Measurements from ENCODE around the gene SRCIN1. TPM values are rescaled to one million over a fixed set of nuclear protein-coding genes. Genes with fewer than 3 reads are reported as not detected.
A peak's percentile ranks its signal among the peaks of the same experiment; 100 is the strongest.
"Not testable (repeated sequence)": the region's sequence is repeated elsewhere in the genome, so short reads cannot be mapped to it uniquely, and the experiment has no call there.

Gene SRCIN1
- total RNA-seq, 1 experiment from 2014 or later: 2.6 TPM

DNA sequence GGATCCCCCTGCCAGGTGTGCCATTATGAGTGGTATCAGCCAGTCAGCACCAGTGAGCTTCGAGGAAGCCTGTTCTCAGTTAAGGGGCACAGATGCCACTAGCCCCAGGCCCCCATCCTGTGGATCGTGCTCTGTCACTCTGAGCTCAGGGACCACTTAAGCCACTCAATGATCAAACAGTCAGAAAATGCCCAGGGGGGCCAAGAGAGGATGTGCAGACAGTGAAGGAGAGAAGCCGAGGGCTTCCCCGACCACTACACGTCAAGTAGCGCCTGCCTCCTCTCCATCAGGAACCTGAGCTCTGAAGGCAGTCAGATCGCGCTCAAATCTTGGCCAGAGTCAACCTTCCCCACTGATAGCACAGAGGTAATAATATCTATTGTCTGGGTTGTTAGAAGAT, 79.2 kb downstream of the SRCIN1 start:
- H3K4me1 ChIP-seq (ENCODE audit: insufficient read depth, low read length); H2AFZ ChIP-seq (ENCODE audit: low read length); H3K36me3 ChIP-seq (ENCODE audit: low read depth, low read length); H3K27me3 ChIP-seq (ENCODE audit: low read length); H3K9ac ChIP-seq (ENCODE audit: low read length); H3K9me2 ChIP-seq (replicated peaks; ENCODE audit: low read length); intact Hi-C loops (cut with micrococcal nuclease); H4K20me1 ChIP-seq (ENCODE audit: low read length); BruUV-seq (replicated peaks); H3K9me3 ChIP-seq (ENCODE audit: low read length); H3K4me2 ChIP-seq (ENCODE audit: low read length); POLR2A ChIA-PET (ENCODE audit: unreplicated experiment); H3F3A ChIP-seq (ENCODE audit: low read length, unreplicated experiment); H3K27ac ChIP-seq (ENCODE audit: low read length); DNase-seq; H3K79me2 ChIP-seq (ENCODE audit: low read length); CTCF ChIA-PET; ATAC-seq; H3K4me3 ChIP-seq (ENCODE audit: low read length): not testable (repeated sequence)

DNA sequence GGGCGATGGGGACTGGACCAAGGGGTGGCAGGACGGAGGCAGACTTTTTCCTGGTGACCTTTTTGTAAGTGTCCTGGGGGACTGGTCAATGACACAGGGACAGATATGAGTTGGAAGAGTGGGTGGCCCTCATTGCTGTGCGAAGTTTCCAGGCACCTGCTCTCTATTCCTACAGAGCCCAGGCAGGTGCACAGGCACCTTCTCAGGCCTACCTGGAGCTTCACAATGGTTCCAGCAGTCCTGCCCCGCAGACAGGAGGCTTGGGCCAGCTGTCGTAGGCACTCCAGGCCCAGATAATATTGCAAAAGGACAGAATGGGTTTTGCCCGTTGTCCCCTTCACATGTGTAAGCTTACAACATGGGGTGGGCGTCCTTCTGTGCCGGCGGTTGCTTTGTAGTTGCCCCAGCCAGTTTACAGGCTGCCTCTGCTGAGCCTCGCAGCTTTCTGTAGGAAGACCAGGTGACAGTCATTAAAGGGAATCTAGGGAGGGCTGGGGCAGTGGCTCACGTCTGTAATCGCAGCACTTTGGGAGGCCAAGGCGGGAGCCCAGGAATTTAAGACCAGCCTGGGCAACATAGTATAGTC, 93.2 kb downstream of the SRCIN1 start:
- intact Hi-C loops (cut with micrococcal nuclease): no loop called here
- POLR2A ChIA-PET (ENCODE audit: unreplicated experiment): no interaction called here
- ATAC-seq: no peak

DNA sequence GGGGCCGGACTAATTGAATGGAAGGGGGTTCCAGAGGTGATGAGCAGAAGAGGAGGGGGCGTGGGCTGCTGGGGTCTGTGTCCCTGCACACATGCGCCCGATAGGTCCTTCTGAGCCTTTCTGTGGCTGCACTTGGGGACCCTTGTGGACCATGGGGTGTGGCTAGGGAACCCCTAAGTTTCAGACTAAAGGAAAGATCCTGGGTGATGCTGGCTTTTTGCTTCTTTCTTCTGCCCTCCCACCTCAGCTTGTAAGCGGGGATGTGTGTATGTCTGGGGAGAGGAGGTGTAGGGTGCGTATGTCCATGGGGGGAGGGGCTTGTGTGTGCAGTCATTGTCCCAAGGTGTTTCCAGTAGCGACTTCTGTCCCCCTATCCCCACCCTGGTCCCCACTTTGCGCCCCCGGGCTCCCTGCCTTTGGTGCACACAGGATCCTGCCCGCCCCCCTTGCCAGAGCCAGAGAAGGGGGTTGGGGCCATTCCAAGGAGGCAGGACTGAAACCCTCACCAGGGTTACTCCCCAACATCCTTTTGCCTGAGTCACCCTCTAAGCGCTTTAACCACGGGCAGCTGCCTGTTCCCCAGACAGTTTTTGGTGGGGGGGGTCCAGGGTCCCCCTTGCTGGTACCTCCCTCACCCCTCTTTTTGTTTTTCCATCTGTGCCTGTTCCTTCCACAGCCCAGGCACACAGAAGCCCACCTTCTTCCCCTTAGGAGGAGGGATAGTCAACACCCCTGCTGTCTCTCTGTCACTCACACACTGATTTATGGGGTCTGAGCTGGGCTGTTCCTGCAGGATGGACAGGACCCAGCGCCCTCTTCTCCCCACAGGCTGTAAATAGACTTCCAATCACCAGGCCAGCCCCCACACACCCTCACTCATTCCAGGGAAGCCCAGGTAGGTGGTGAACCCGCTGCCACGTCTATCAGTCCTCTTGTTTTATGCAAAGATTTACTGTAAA, 94.3 kb downstream of the SRCIN1 start:
- no peak overlapping the region for H3K4me2 ChIP-seq (ENCODE audit: low read length)
- H4K20me1 ChIP-seq (ENCODE audit: low read length): no peaks in the 10 kb centered on the region
- no peaks in the 10 kb centered on the region for H3K36me3 ChIP-seq (ENCODE audit: low read depth, low read length)
- H2AFZ ChIP-seq (ENCODE audit: low read length): no peak overlapping the region
- H3K27me3 ChIP-seq (ENCODE audit: low read length): no peaks in the 10 kb centered on the region
- H3F3A ChIP-seq (ENCODE audit: low read length, unreplicated experiment): no peaks in the 10 kb centered on the region
- H3K4me1 ChIP-seq (ENCODE audit: insufficient read depth, low read length): peaks cover 4% of the 10 kb centered on the region; the same call in 1 of the 2 replicates
- intact Hi-C loops (cut with micrococcal nuclease): no loop called here
- H3K27ac ChIP-seq (ENCODE audit: low read length): no peak overlapping the region
- DNase-seq: no peak
- TSS peak; percentile 37 for BruUV-seq (replicated peaks)
- no peak for TF ChIP-seq EZH2 (IDR thresholded peaks at IDR 0.05; ENCODE audit: low read length, unreplicated experiment)
- TF ChIP-seq, protein P1, sequence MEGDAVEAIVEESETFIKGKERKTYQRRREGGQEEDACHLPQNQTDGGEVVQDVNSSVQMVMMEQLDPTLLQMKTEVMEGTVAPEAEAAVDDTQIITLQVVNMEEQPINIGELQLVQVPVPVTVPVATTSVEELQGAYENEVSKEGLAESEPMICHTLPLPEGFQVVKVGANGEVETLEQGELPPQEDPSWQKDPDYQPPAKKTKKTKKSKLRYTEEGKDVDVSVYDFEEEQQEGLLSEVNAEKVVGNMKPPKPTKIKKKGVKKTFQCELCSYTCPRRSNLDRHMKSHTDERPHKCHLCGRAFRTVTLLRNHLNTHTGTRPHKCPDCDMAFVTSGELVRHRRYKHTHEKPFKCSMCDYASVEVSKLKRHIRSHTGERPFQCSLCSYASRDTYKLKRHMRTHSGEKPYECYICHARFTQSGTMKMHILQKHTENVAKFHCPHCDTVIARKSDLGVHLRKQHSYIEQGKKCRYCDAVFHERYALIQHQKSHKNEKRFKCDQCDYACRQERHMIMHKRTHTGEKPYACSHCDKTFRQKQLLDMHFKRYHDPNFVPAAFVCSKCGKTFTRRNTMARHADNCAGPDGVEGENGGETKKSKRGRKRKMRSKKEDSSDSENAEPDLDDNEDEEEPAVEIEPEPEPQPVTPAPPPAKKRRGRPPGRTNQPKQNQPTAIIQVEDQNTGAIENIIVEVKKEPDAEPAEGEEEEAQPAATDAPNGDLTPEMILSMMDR (conservative IDR thresholded peaks at IDR 0.05; ENCODE audit: low read depth, low read length): no peak
- no peak for TF ChIP-seq EZH2phosphoT487 (IDR thresholded peaks at IDR 0.05; ENCODE audit: borderline replicate concordance, low read length)
- H3K9me2 ChIP-seq (replicated peaks; ENCODE audit: low read length): no peaks in the 10 kb centered on the region
- ChIA-PET CTCF (no interaction called here), POLR2A (ENCODE audit: unreplicated experiment) (no interaction called here)
- H3K9ac ChIP-seq (ENCODE audit: low read length): no peak overlapping the region
- no peaks in the 10 kb centered on the region for H3K9me3 ChIP-seq (ENCODE audit: low read length)
- H3K4me3 ChIP-seq (ENCODE audit: low read length): no peak overlapping the region
- no peaks in the 10 kb centered on the region for H3K79me2 ChIP-seq (ENCODE audit: low read length)
- no peak; the same call in 1 of the 2 replicates for ATAC-seq

More for the DNA sequence above, 93.2 kb downstream of the SRCIN1 start:
- Histone ChIP-seq H3K79me2 (ENCODE audit: low read length) (no peaks in the 10 kb centered on the region), H3K4me2 (ENCODE audit: low read length) (no peak overlapping the region), H3K9me2 (replicated peaks; ENCODE audit: low read length) (no peaks in the 10 kb centered on the region), H3K4me3 (ENCODE audit: low read length) (no peak overlapping the region), H3K27ac (ENCODE audit: low read length) (no peak overlapping the region), H3K9me3 (ENCODE audit: low read length) (no peaks in the 10 kb centered on the region), H4K20me1 (ENCODE audit: low read length) (no peaks in the 10 kb centered on the region), H3F3A (ENCODE audit: low read length, unreplicated experiment) (no peaks in the 10 kb centered on the region), H3K9ac (ENCODE audit: low read length) (no peak overlapping the region), H2AFZ (ENCODE audit: low read length) (no peak overlapping the region), H3K36me3 (ENCODE audit: low read depth, low read length) (no peaks in the 10 kb centered on the region), H3K27me3 (ENCODE audit: low read length) (no peaks in the 10 kb centered on the region), H3K4me1 (ENCODE audit: insufficient read depth, low read length) (peaks cover 4% of the 10 kb centered on the region; the same call in 1 of the 2 replicates)
- CTCF ChIA-PET: no interaction called here
- BruUV-seq (replicated peaks): no TSS peak
- DNase-seq: no peak
- TF ChIP-seq EZH2phosphoT487 (IDR thresholded peaks at IDR 0.05; ENCODE audit: borderline replicate concordance, low read length): no peak
- TF ChIP-seq EZH2 (IDR thresholded peaks at IDR 0.05; ENCODE audit: low read length, unreplicated experiment): no peak
- TF ChIP-seq, protein P1 (conservative IDR thresholded peaks at IDR 0.05; ENCODE audit: low read depth, low read length): no peak

Measured in PC-3 (cell line).